OCI-LY3 (cell line): Measurements from ENCODE around the gene MRPL2.

Source experiments
- CTCF ChIP-seq: fragments of 200-600, 300-600 bp; sonication (generic); IDR thresholded peaks from 2 replicates; pipeline ENCODE4 v1.5.1; 2014; ENCODE audit warnings: antibody characterized with exemption, low read length, low read depth
- EZH2phosphoT487 ChIP-seq: fragments of 200-600 bp; shearing (Covaris generic); IDR thresholded peaks from 2 replicates; pipeline ENCODE4 v1.6.1; 2018; ENCODE audit warnings: antibody characterized with exemption, mixed run types, low read depth

- TF ChIP-seq CTCF (no peak), EZH2phosphoT487 (no peak)
Observed at GRCh38 chr6:43054206-43054943, 4.9 kb downstream of the MRPL2 start.
